HG02852 (cell line): ENCODE measurements around the gene PDGFA.
"Not testable (repeated sequence)": the region's sequence is repeated elsewhere in the genome, so short reads cannot be mapped to it uniquely, and the experiment has no call there.

Experiments used
- ATAC-seq: cut with Tn5 transposase; IDR thresholded peaks from one replicate; pipeline ENCODE4 v1.9.1; 2021; ENCODE audit warnings: mild to moderate bottlenecking, moderate library complexity; ENCODE audit not compliant: unreplicated experiment

Gene PDGFA

DNA sequence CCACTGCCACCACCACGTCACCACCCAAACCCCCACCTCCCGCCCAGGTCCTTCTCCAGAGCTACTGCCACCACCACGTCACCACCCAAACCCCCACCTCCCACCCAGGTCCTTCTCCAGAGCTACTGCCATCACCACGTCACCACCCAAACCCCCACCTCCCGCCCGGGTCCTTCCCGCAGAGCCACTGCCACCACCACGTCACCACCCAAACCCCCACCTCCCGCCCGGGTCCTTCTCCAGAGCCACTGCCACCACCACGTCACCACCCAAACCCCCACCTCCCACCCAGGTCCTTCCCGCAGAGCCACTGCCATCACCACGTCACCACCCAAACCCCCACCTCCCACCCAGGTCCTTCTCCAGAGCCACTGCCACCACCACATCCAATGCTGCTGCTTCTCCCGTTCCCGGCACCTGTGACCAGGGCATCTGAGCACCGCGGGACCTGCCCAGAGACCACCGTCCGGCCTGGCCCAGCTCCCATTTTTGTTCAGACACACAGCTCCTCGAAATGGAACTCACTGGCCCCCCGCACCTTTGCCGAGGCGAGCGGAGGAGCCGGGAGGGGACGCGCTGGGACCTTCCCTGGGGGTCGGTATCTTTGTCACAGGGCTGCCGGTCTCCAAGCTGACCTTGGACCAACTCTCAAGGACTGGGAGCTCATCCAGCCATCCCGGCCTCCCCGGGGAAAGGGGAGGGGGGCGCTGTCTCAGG lies 32.7 kb upstream of the PDGFA start:
- not testable (repeated sequence) for ATAC-seq

DNA sequence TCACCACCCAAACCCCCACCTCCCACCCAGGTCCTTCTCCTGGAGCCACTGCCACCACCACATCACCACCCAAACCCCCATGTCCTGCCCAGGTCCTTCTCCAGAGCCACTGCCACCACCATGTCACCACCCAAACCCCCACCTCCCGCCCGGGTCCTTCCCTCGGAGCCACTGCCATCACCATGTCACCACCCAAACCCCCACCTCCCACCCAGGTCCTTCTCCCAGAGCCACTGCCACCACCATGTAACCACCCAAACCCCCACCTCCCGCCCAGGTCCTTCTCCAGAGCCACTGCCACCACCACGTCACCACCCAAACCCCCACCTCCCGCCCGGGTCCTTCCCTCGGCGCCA lies 31.9 kb upstream of the PDGFA start:
- not testable (repeated sequence) for ATAC-seq

DNA sequence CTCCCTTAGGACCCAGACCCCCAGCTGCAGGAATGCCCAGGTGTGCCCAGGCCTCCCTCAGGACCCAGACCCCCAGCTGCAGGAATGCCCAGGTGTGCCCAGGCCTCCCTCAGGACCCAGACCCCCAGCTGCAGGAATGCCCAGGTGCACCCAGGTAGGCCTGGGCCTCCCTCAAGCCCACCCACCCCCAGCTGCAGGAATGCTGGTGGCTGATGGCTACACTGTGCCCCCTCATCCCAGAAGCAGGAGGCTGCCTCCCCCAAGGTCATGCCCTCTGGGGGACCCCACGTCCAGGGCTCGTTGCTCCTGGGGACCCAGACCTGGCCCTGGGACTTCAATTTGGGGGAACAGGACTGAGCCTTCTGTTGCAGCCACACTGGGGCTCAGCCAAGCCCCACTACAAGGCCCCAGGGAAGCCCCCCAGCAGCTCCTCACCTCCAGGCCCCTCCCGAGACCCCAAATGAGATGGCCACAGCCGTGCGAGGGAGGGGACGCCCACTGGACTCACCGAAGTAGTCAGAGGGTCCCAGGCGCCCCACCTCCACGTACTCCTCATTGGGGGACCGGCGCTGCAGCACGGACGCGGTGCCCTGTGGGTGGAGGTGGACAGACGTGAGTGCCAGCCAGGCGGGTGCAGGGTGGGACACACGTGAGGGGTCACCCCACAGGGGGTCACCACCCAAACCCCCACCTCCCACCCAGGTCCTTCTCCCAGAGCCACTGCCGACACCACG lies 31.4 kb upstream of the PDGFA start:
- no peak for ATAC-seq

DNA sequence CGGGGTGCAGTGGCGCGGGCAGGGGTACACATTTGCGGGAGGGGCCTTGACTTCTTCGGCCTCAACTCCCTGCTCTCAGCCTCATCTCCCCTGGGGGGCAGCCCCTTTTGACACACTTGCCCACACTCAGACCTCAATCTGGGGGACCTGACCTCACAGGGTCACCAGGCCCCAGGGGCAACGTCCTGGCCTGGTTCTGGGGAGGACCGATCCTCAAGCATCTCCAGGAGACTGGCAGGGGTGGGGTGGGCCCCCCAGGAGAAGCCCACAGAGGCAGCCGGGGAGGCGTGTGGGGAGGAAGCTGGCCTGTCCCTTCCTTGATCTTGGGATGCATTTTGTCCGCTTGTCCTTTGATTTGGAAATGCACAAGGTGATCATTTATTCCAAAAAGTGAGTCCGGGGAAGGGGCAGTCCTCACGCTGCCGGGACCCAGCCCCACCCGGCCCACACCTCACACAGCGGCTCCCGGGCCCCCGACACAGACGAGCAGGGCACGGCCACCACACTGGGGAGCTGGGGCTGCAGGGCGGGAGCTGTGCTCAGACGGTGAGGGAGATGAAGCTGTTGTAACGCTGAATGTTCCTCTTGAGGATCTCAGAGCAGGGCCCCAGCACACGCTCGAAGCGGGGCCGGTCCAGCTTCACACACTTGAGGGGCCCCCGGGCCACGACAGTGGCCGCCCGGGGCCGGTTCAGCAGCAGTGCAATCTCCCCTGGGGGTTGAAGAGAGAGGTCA lies 30.4 kb upstream of the PDGFA start:
- ATAC-seq: no peak

DNA sequence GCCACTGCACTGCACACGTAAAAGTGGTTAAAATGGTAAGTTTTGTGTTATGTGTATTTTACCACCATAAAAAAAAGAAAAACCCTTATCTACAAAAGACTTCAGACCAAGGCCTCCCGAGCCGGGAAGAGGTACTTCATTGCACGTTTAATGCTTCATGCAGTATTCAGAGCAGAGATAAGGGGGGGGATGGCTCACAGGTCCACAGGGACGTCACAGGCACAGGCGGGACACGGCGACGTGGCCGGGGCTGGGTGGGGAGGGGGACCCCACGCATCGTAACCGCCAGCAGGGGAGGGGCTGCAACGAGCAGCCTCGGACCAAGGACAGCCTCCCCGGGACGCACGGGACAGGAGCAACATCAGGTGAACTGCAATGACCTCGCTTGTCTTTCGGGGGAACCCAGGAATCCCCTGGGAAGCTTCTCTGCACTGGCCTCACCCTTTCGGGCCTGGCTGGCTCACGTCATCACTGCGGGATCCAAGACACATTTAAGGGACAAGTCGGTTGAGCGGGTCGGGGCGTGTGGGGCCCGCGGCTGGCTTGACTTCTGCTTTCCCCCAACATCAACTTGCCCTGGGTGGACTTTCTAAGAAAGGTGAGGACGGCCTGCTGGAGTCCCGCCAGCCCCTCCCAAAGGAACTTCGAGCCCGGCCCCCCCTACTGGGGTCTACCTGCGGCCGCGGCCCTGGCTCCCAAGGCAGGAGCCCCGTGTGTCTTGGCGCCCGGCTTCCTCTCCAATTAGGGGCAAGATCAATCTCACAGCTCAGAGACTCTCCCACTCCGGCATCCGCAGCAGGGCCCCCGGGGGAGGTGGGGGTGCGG lies 29.6 kb upstream of the PDGFA start:
- no peak for ATAC-seq

DNA sequence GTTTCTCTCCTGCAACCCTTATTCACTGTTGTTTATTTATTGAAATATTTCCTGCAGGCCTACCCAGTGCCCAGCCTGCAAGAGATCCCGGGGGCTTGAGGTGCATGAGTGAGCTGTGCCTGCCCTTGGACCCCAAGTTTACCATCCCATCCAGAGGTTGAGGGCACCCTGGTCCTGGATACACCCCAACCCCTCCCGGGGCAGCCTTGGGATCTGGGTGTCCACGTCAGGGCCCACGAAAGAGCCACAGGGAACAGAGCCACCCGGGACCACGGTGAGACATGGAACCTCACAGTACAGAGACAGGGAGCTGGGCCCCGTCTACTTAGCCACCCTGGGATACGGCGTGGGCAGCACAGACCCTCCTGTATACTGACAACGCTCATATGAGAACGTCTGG lies 28.8 kb upstream of the PDGFA start:
- no peak for ATAC-seq

DNA sequence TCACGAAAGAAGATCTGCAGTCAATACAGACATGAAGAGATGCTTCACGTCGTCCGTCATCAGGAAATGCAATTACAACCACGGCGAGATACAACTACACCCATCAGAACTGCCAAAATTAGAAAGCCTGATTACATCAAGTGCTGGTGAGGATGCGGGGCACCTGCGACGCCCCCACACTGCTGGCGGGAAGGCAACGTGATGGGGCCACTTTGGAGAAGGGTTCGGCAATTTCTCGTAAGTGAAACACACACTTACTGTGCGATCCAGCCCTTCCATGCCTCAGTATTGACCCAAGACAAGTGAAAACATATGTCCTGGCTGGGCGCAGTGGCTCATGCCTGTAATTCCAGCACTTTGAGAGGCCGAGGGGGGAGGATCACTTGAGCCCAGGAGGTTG lies 25.8 kb upstream of the PDGFA start:
- no peak for ATAC-seq

DNA sequence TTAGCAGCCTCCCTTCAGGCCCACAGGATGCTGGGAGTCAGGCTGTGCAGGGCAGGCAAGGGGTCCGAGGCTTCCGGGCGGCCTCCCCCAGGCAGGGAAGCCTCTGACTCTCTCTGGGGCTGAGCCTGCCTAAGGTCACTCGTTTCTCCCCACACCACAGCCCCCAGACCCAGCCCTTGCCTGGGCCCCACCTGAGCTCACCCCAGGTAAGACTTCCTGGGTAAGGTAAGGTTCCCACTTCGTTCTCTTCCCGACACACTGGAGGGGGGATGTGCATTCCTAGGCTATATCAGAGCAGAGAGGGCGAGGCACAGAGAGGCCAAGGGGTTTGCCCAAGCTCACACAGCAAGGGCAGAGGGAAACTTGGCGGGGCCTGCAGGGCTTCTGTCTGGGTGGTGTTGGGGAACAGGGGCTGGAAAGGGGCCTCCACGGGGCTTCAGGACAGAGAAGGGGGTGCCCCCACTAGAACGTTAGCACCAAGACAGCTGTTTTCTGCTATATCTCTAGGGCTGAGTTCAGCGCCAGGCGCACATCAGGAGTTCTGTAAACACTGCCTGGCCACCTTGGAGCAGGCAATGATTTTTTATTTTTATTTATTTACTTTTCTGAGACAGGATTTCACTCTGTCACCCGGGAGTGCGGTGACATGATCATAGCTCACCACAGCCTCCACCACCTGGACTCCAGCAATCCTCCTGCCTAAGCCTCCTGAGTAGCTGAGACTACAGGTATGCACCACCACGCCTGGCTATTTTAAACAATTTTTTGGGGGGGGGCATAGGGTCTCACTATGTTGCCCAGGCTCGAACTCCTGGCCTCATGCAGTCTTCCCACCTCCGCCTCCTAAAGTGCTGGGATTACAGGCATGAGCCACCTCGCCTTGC lies 24.9 kb upstream of the PDGFA start:
- ATAC-seq: no peak

DNA sequence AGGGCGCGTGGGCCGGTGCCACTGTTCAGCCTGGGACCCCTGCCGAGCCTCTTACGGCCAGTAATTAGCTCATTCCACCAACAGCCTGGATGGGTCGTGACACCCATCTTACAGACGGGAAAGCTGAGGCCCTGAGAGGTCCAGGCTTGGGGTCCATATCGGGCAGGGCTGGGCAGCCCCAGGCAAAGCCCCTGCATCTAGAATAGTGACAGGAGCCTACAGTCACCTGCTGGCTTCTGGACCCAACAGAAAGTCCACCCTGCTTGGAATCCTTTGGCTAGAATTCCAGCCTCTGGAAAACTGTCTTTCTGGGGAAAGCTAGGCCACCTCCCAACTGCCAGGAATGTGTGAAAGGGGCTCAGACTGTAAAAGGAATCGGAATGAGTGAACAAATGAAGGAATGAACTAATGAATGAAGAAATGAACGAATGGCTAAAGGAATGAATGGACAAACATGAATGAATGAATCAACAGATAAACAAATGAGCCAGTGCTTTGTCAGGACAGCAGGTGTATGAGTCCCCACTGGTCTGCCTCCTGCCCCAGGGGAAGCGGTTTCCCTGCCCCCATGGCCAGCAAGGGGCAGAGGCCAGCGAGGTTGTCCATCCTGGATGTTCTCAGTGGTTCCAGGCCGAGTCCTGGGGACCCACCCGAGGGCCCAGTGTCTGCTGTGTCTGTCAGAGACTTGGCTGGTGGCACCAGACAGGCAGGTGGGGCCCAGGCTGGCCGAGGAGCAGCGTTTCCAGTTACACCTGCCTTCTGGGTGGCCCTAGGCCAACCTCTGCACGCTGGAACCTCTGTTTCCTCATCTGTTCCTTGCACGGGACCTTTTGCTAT lies 24.1 kb upstream of the PDGFA start:
- ATAC-seq: no peak

DNA sequence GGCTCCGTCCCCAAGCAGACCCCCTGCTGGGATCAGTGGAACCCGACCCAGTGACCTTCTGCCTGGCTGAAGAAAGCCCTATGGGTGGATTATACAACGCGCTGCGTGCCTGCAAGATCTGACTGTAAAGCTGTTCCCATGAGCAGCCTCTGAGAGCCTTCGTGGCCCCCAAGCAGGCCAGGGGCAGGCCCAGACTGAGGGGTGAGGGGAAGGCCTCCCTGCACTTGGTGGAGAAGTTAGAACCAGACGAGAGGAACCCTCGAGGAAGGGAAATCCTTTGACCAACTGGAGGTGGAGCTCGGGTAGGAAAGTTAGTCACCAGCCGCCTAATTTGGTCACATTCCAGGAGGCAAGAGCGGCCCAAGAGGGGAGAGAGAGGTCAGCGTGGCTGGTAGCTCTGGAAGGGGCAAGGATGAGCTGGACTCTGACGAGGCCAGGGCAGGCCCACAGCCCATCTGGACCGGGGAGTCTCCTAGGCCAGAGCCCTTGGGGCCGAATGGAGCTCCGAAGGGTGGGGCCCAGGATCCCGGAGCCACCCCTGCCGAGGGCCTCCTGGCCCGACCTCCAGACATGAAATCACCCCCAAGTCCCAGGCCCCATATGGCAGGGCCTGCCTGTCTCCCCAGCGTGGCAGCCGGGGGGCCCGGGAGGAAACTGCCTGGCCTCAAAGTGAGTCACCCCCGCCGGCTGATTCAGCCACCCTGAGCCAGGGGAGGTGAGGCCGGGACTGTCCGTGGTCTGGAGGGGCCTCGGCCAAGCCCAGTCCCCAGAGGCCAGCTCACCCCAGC lies 23.3 kb upstream of the PDGFA start:
- no peak for ATAC-seq

DNA sequence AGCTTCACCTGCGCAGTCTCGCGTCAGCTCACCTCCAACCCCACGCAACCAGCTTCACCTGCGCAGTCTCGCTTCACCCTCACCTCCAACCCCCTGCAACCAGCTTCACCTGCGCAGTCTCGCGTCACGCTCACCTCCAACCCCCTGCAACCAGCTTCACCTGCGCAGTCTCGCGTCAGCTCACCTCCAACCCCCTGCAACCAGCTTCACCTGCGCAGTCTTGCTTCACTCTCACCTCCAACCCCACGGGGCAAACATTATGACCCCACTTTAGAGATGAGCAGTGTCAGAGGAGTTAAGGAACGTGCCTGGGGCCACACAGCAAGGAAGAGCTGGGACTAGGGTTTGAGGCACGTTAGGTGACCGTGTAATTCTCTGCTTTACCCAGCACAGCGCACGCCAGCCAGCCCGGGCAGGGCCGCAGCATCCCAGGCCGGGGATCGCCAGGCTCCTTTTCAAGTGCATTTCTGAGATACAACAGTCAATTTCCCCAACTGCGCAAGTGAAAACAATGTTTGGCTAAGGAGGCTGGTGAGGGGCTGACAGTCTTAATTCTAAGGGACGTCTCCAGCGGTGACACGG lies 22.6 kb upstream of the PDGFA start:
- ATAC-seq: no peak

DNA sequence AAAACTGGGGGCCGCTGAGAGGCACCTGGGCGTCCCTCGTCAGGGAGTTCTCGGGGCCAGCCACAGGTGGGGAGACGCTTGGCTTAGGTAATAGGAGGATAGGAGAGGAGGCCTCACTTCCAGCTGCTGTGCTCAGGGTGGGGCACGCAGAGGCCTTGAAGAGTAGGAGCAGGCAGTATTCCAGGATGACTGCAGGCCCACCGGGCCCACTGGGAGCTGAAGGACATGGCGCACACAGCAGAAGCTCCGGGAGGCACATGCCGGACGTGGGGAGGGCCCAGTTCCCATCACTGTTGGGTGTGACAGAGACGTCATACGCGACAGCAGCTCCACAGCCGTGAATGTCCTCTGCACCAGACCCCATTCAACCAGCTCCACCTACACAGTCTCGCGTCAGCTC lies 22.0 kb upstream of the PDGFA start:
- no peak for ATAC-seq

DNA sequence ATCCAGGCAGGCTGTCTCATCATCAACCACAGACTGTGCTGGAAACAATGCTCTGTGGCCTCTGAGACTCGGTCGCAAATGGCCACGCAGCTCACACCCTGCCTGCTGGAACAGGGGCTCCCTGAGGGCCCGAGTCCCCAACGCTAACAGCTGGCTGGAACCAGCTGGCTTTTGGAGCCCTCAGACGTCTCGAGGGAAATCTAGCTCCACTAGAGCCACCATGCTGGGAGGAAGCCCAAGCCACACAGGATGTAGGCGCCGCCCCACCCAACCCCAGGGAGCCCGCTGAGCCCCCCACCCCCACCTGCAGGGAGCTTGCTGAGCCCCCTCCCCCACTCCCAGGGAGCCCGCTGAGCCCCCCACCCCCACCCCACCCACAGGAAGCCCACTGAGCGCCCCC lies 21.4 kb upstream of the PDGFA start:
- ATAC-seq: no peak

DNA sequence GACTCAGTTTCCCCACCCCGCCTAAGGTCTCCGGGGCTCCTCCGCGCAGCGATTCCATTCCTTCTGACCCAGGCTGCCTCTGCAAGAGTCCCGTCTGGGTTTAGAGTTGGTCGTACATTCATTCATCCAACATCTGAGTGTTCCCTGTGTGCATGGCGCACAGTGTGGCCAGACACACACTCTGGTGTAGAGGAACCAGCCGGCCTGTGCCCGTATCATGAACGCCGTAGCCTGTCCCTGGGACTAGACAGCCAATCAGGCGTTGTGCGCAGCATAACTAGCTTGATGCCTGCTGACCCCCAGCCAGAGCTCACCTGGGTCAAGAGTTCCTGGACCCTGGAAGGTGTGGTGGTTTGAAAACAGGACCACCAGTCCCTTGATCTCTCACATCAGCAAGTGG lies 20.9 kb upstream of the PDGFA start:
- ATAC-seq: no peak

DNA sequence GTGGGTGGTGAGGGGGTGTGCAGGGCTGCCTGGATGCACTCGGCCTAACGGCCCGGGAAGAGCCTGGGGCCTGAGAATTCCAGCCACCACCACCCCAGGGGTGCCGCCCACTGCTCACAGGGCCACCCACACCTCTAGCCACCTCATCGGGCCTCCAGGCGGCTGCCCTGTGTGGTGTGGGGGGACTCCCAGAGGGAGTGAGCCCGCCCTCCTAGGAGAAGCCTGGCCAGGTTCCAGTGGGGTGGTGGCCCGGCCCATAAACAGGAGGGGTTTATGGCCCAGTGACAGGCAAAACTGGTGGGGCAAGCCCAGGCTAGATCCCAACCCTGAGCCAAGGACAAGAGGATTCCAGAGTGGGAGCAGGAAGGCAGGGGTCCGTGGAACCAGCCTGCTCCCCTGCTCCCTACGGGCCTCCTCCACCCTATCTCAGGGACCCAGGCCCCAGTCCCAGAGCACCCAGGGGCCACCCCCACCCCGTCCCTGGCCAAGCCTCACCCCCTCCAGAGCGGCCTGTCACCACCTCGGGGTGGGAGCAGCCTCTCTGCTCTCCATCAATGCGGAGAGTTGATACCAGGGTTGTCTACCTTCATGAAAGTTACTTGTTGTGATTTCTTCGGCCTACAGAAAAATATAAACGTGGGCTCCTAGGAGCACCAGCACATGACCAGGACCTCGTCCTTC lies 20.2 kb upstream of the PDGFA start:
- no peak for ATAC-seq

DNA sequence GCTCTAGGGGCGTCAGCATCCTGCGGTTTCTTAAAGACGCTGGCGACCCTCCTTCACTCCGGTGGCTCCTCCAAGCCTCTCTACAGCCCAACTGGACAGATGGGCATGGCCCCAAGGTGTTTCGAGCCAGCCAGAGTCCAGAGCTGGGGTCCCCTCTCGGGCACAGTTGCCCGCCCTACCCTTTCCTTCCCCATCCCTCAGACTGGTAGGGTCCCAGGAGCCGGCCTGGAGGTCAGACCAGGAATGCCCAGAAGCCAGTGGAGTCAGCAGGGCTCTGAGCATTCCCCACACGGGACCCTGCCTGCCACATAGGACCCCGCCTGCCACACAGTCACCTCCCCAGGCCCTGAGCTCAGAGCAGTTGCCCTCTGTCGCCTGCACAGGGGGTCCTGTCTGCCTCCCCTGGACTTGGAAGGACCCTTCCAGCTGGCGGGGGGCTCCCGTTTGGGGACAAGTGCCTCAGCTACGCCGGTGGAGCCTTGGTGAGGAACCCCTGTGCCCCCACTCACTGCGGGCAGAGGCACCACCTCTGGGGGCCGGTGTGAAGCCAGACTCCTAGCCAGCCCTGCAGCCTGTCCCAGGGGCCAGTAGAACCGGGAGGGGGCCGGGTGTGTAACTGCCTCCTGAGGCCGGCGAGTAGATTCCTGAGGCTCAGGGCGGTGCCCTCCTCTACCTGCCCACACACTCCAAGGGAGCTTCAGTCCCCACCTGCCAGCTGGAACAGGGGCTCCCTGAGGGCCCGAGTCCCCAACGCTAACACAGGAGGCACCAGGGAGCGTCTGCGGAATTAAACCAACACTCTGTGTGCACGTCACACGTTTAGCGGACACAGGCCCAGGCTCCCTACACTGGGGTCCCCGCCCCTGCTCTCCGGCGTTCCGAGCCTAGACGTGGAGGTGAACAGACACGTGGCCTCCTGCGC lies 19.4 kb upstream of the PDGFA start:
- ATAC-seq: no peak
